Kidney (tissue), 14 donors: ENCODE data around the gene PML. TPM values are rescaled to one million over a fixed set of nuclear protein-coding genes. Genes with fewer than 3 reads are reported as not detected.
"Not testable (repeated sequence)": the region's sequence is repeated elsewhere in the genome, so short reads cannot be mapped to it uniquely, and the experiment has no call there.

Source experiments
- DNase-seq, 5 donors: peaks; one replicate each; pipeline ENCODE4 v3.0.0-alpha.2; 2013 to 2020
- FAIRE-seq: peaks from 2 replicates; lab custom pipeline; 2012; peaks lifted over from hg19 to GRCh38; lab: Jason Lieb, UNC
- H3K27ac ChIP-seq, 2 donors: one replicate each; pipeline ENCODE4 v1.7.0; 2013; ENCODE audit warnings: low read depth in 2 of 2, low read length in 2 of 2, inconsistent platforms in 1 of 2
- H3K27me3 ChIP-seq: one replicate; pipeline ENCODE4 v1.7.1; 2013; ENCODE audit warnings: low read length, inconsistent platforms; ENCODE audit not compliant: control insufficient read depth, insufficient read depth
- H3K36me3 ChIP-seq, 3 donors: one replicate each; pipeline versions ENCODE4 v1.7.0 to v1.7.1; 2013; ENCODE audit warnings: low read length in 3 of 3, control low read depth in 1 of 3, inconsistent platforms in 1 of 3; ENCODE audit not compliant: insufficient read depth in 3 of 3, control insufficient read depth in 2 of 3
- H3K4me1 ChIP-seq, 3 donors: one replicate each; pipeline versions ENCODE4 v1.7.0 to v1.7.1; 2013; ENCODE audit warnings: low read length in 3 of 3, inconsistent platforms in 1 of 3, low read depth in 1 of 3; ENCODE audit not compliant: control insufficient read depth in 2 of 3, insufficient read depth in 2 of 3
- H3K4me3 ChIP-seq, 3 donors: one replicate each; pipeline versions ENCODE4 v1.7.0 to v1.8.1; 2013; ENCODE audit warnings: low read length in 3 of 3, control low read depth in 1 of 3, inconsistent platforms in 1 of 3
- H3K9ac ChIP-seq, 3 donors: one replicate each; pipeline versions ENCODE4 v1.7.0 to v1.7.1; 2013; ENCODE audit warnings: low read length in 3 of 3, control low read depth in 1 of 3, inconsistent platforms in 1 of 3
- H3K9me3 ChIP-seq, 3 donors: one replicate each; pipeline versions ENCODE4 v1.7.0 to v1.7.1; 2013; ENCODE audit warnings: low read length in 3 of 3, control low read depth in 1 of 3, inconsistent platforms in 1 of 3; ENCODE audit not compliant: control insufficient read depth in 2 of 3, insufficient read depth in 1 of 3
- intact Hi-C: fragments of 100-400 bp; cut with DNase I; formaldehyde crosslinking; loops from one replicate; pipeline ENCODE4 v1.11.1; 2022
- polyA plus RNA-seq: library from polyadenylated mRNA; stranded (reverse); fragments of 350-450 nt; fragmentation: Illumina TruSeq; extraction: RNeasy Lipid Tissue Mini Kit (QIAGEN cat#74804); gene quantifications from one replicate; pipeline ENCODE4 v1.2.3, GENCODE V29; 2014; ENCODE audit warnings: low read depth, low replicate concordance; ENCODE audit not compliant: insufficient read depth
- total RNA-seq: library from RNA; stranded (reverse); fragmentation: NEBNext Ultra II Directional; extraction: Animal tissue kit (Norgen Biotek cat#: 25700); gene quantifications from one replicate; pipeline ENCODE4 v1.2.1, GENCODE V29; 2021
- TF ChIP-seq, protein P1 (sequence below): IDR thresholded peaks from 3 replicates; pipeline ENCODE4 v1.5.1; 2012; ENCODE audit warnings: mild to moderate bottlenecking, moderate library complexity, borderline replicate concordance; ENCODE audit not compliant: insufficient read depth; ENCODE audit errors: extremely low read depth
- donor health status: control.
- donor health status: control.
- donor health status: control.
- donor health status: control.
- donor health status: control.
- donor health status: DM: yes; HTN: yes; CAD: no.
- donor health status: Normal renal cell carcinoma (clear cell type).

PML gene
- total and polyA plus RNA-seq, 2 donors from 2014 or later: 19.6 to 82.9 TPM

DNA sequence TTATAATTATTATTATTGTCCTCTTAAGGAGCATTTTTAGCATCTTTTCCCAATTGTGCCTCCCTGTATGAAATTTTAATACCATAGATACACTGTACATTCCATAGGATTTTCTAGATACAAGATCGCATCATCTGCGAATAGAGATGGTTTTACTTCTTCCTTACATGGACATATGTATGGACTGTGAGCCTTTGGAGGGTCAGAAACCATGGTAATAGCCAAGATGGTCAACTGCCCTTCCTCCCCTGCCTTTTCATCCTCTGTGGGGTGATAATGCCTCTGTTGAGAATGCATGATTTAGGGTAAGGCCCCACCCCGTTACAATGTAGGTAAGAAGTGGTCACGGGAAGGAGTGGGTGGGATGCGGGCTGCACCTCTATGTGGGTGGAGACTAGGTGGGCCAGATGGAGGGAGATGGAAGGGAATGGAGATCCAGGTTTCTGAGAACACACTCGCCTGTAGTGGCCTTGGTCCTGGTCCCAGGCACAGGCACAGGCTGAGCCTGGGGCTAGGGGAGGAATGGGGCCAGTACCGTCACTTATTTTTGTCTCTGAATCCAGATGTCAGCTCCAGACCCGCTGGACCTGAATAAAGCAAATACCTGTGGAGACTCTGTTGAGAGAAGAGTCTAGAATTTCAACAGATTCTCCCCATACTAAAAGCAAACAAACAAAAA, 56.2 kb downstream of the PML start:
- Histone ChIP-seq H3K9ac (no peak overlapping the region), H3K36me3 (no peaks in the 10 kb centered on the region), H3K27ac (peak overlapping the region; percentile 67 to 74), H3K4me3 (no peak overlapping the region), H3K27me3 (no peaks in the 10 kb centered on the region), H3K4me1 (peaks cover 0 to 23% (median 5%) of the 10 kb centered on the region in 3 donors), H3K9me3 (no peaks in the 10 kb centered on the region)
- TF ChIP-seq, protein P1, sequence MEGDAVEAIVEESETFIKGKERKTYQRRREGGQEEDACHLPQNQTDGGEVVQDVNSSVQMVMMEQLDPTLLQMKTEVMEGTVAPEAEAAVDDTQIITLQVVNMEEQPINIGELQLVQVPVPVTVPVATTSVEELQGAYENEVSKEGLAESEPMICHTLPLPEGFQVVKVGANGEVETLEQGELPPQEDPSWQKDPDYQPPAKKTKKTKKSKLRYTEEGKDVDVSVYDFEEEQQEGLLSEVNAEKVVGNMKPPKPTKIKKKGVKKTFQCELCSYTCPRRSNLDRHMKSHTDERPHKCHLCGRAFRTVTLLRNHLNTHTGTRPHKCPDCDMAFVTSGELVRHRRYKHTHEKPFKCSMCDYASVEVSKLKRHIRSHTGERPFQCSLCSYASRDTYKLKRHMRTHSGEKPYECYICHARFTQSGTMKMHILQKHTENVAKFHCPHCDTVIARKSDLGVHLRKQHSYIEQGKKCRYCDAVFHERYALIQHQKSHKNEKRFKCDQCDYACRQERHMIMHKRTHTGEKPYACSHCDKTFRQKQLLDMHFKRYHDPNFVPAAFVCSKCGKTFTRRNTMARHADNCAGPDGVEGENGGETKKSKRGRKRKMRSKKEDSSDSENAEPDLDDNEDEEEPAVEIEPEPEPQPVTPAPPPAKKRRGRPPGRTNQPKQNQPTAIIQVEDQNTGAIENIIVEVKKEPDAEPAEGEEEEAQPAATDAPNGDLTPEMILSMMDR: no peak
- FAIRE-seq (no peak), DNase-seq (peak in 1 of 5 donors; percentile 58)
- intact Hi-C loops: no loop called here

DNA sequence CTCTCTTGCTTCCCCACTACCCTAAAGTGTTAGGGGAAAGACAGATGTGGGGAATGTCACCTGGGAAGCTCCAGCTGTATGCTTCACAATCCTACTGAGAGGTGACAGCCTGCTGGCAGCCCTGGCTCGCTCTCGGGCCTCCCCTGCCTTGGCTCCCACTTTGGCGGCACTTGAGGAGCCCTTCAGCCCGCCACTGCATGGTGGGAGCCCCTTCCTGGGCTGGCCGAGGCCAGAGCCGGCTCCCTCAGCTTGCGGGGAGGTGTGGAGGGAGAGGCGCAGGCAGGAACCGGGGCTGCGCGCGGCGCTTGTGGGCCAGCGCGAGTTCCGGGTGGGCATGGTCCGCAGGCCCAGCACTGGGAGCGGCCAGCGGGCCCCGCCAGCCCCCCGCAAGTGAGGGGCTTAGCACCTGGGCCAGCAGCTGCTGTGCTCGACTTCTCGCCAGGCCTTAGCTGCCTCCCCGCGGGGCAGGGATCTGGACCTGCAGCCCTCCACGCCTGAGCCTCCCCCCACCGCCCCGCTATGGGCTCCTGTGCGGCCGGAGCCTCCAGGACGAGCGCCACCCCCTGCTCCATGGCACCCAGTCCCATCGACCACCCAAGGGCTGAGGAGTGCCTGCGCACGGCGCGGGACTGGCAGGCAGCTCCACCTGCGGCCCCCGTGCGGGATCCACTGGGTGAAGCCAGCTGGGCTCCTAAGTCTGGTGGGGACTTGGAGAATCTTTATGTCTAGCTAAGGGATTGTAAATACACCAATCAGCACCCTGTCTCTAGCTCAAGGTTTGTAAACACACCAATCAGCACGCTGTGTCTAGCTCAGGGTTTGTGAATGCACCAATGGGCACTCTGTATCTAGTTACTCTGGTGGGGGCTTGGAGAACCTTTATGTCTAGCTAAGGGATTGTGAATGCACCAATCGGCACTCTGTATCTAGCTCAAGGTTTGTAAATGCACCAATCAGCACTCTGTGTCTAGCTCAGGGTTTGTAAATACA, 58.0 kb downstream of the PML start:
- H3K4me3 ChIP-seq, H3K36me3 ChIP-seq, FAIRE-seq, H3K27me3 ChIP-seq, H3K9me3 ChIP-seq, intact Hi-C loops, H3K9ac ChIP-seq: not testable (repeated sequence)
- DNase-seq: peak in 1 of 5 donors; percentile 70
- Histone ChIP-seq H3K27ac (peak overlapping the region; percentile 16 to 48), H3K4me1 (peaks cover 0 to 23% (median 5%) of the 10 kb centered on the region in 3 donors)

DNA sequence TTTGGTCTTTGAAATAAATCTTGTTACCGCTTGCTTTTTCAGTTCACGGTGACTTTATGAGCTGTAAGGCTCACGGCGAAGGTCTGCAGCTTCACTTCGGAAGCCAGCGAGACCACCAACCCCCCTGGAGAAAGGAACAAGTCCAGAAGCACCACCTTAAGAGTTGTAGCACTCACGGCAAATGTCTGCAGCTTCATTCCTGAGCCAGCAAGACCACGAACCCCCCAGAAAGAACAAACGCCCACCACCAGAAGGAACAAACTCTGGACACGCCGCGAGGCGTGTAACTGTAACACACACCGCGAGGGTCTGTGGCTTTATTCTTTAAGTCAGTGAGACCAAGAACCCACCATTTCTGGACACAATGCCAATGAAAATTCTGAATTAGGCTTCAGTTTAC, 59.0 kb downstream of the PML start:
- TF ChIP-seq, protein P1: no peak
- intact Hi-C loops: no loop called here
- no peak overlapping the region for H3K27ac ChIP-seq

DNA sequence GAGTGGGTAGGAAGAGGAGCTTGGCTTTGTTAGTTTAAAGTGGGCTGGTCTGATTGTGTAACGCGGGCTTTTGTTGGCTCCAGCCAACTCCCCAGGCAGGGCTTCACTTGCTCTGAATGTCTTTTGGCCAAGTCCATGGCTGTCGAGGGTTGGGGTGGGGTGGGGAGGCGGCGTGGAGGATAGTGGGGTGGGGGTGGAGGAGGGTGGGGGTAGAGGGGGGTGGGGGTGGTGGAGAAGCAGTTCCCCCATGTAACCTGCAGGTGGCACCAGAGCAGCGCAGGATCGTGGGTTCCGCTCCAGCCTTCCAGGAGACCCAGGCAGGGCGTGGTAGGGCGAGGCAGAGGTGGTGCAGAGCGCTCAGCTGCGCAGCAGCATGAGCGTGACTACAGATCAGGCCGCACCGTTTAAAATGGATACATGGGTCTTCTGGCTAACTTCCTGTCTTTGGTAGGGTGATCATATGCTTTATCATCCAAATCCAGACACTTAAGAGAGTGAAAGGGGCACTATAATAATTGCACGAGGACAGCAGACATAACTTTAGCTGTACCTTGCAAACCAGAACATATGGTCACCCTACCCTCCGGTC, 59.5 kb downstream of the PML start:
- H3K9me3 ChIP-seq: no peaks in the 10 kb centered on the region
- no peak overlapping the region for H3K4me3 ChIP-seq
- intact Hi-C loops: no loop called here
- no peaks in the 10 kb centered on the region for H3K36me3 ChIP-seq
- FAIRE-seq: no peak
- no peaks in the 10 kb centered on the region for H3K27me3 ChIP-seq
- TF ChIP-seq, protein P1: peak; percentile 69
- DNase-seq: peak; percentile 72 to 91 (median 80)
- H3K4me1 ChIP-seq: peaks cover 0 to 18% (median 5%) of the 10 kb centered on the region in 3 donors
- H3K27ac ChIP-seq: no peak overlapping the region
- H3K9ac ChIP-seq: no peak overlapping the region

More for the DNA sequence above, 59.0 kb downstream of the PML start:
- Histone ChIP-seq H3K4me1 (peaks cover 0 to 18% (median 5%) of the 10 kb centered on the region in 3 donors), H3K36me3 (no peaks in the 10 kb centered on the region), H3K9ac (no peak overlapping the region), H3K9me3 (no peaks in the 10 kb centered on the region), H3K27me3 (no peaks in the 10 kb centered on the region), H3K4me3 (no peak overlapping the region)
- peak in 2 of 5 donors; percentile 27 to 30 for DNase-seq
- no peak for FAIRE-seq
